Stimulated activated CD8-positive, alpha-beta memory T cell treated with anti-CD3 and anti-CD28 coated beads, Interleukin-4, amount 100 ng/mL, for 24 hours (primary cell): ENCODE data around the gene EFEMP2.
"Not testable (repeated sequence)": the region's sequence is repeated elsewhere in the genome, so short reads cannot be mapped to it uniquely, and the experiment has no call there.

Experiments used
- DNase-seq: peaks from one replicate; pipeline ENCODE4 v3.0.0-alpha.2; 2020; ENCODE audit warnings: low read depth

EFEMP2 gene

GRCh38 chr11:65854161-65854592 lies 18.4 kb downstream of the EFEMP2 start:
- DNase-seq = no peak

GRCh38 chr11:65853246-65853979 lies 19.2 kb downstream of the EFEMP2 start:
- no peak for DNase-seq

- no peak for DNase-seq
Measured at GRCh38 chr11:65852508-65853245, 19.9 kb downstream of the EFEMP2 start.

GRCh38 chr11:65851811-65852507 lies 20.6 kb downstream of the EFEMP2 start:
- DNase-seq = no peak

- no peak for DNase-seq
Measured at GRCh38 chr11:65851083-65851579, 21.5 kb downstream of the EFEMP2 start.

- no peak for DNase-seq
Measured at GRCh38 chr11:65850217-65851082, 22.1 kb downstream of the EFEMP2 start.

GRCh38 chr11:65849771-65850216 lies 22.8 kb downstream of the EFEMP2 start:
- DNase-seq = no peak

- no peak for DNase-seq
Measured at GRCh38 chr11:65849366-65849765, 23.2 kb downstream of the EFEMP2 start.

GRCh38 chr11:65848693-65849092 lies 23.9 kb downstream of the EFEMP2 start:
- DNase-seq = not testable (repeated sequence)

GRCh38 chr11:65847746-65848145 lies 24.9 kb downstream of the EFEMP2 start:
- DNase-seq = no peak

GRCh38 chr11:65844231-65844872 lies 28.2 kb downstream of the EFEMP2 start:
- DNase-seq = no peak

- no peak for DNase-seq
Measured at GRCh38 chr11:65843811-65844210, 28.8 kb downstream of the EFEMP2 start.

- no peak for DNase-seq
Measured at GRCh38 chr11:65842144-65842543, 30.5 kb downstream of the EFEMP2 start.

GRCh38 chr11:65834202-65834601 lies 38.4 kb downstream of the EFEMP2 start:
- no peak for DNase-seq

- DNase-seq = peak; percentile 91
Measured at GRCh38 chr11:65833297-65834030, 39.1 kb downstream of the EFEMP2 start, which contains the start of gene SNX32. TSS of gene SNX32 (plus strand) at chr11:65833963. CDS start at chr11:65834066, 103 bp downstream.

- not testable (repeated sequence) for DNase-seq
Measured at GRCh38 chr11:65832231-65832630, 40.4 kb downstream of the EFEMP2 start.

- no peak for DNase-seq
Measured at GRCh38 chr11:65829459-65829858, 43.1 kb downstream of the EFEMP2 start.

GRCh38 chr11:65826984-65827735 lies 45.4 kb downstream of the EFEMP2 start:
- DNase-seq = no peak

GRCh38 chr11:65822776-65823528 lies 49.6 kb downstream of the EFEMP2 start:
- no peak for DNase-seq
